ENCODE data around the gene GPR21. TPM values are rescaled to one million over a fixed set of nuclear protein-coding genes. Genes with fewer than 3 reads are reported as not detected.

GPR21 gene
- polyA plus RNA-seq, 1 of the 3 experiments (the other 2 are of a cell fraction), result not detected

GRCh38 chr9:123043081-123043939 lies 9.8 kb downstream of the GPR21 start:
- no peaks in the 10 kb centered on the region; the same call in 1 of the 2 replicates for H3K9me3 ChIP-seq
- no peak overlapping the region for H3K4me3 ChIP-seq (ENCODE audit: low read depth in 2 of 2, low read length in 1 of 2)
- H3K79me2 ChIP-seq (ENCODE audit: insufficient read depth), result no peaks in the 10 kb centered on the region
- no peak overlapping the region for H2AFZ ChIP-seq (ENCODE audit: low read depth)
- no peak overlapping the region for H3K27ac ChIP-seq (ENCODE audit: low read depth in 2 of 2, low read length in 1 of 2)
- WGBS (ENCODE audit: low lambda C conversion rate), result over 99% methylated on average over 5 of the region's 5 CpGs
- DNase-seq, result no peak
- no peaks in the 10 kb centered on the region for H4K20me1 ChIP-seq (ENCODE audit: insufficient read depth)
- no peak overlapping the region for H3K9ac ChIP-seq
- no peak overlapping the region for H3K4me2 ChIP-seq
- H3F3A ChIP-seq (replicated peaks; ENCODE audit: insufficient read depth), result peaks cover 5% of the 10 kb centered on the region
- no peaks in the 10 kb centered on the region for H3K27me3 ChIP-seq (ENCODE audit: insufficient read depth)
- ChIA-PET CTCF (interaction anchor here (0.7 kb wide), 1 partner anchor 89 kb away, joined by 3 read pairs; no protein-coding TSS in a partner anchor), POLR2A (no interaction called here)
- H3K4me1 ChIP-seq (ENCODE audit: control insufficient read depth in 1 of 2, insufficient read depth in 2 of 2, low read depth in 1 of 2, low read length in 1 of 2), result no peaks in the 10 kb centered on the region; a peak in 2 of 4 replicates
- H3K9me2 ChIP-seq, result no peaks in the 10 kb centered on the region
- TF ChIP-seq FOXJ3 (CRISPR knock-in tag; IDR thresholded peaks at IDR 0.05) (no peak), JUND (IDR thresholded peaks at IDR 0.05) (no peak), MEF2A (IDR thresholded peaks at IDR 0.05; ENCODE audit: borderline replicate concordance, low read depth) (no peak), YY1 (IDR thresholded peaks at IDR 0.05; ENCODE audit: low read depth) (no peak), USF1 (IDR thresholded peaks at IDR 0.05; ENCODE audit: borderline replicate concordance, low read depth) (no peak), USF2 (IDR thresholded peaks at IDR 0.05; ENCODE audit: borderline replicate concordance, low read depth, low read length) (no peak), RFX5 (IDR thresholded peaks at IDR 0.05; ENCODE audit: low read length) (no peak), RCOR1 (IDR thresholded peaks at IDR 0.05; ENCODE audit: low read length) (no peak), EP300 (IDR thresholded peaks at IDR 0.05; ENCODE audit: borderline replicate concordance in 1 of 2, low read depth in 1 of 2, low read length in 1 of 2) (no peak), CHD2 (IDR thresholded peaks at IDR 0.05; ENCODE audit: low read length, partially characterized antibody) (no peak), POLR2AphosphoS5 (IDR thresholded peaks at IDR 0.05; ENCODE audit: low read depth, low read length) (no peak)
- peaks cover 21 to 39% of the 10 kb centered on the region in 2 experiments for H3K36me3 ChIP-seq (replicated peaks in 1 of 2; ENCODE audit: control insufficient read depth in 1 of 2, insufficient read depth in 2 of 2, low read length in 1 of 2)

GRCh38 chr9:123044586-123044985 lies 11.1 kb downstream of the GPR21 start:
- peaks cover 21 to 34% of the 10 kb centered on the region in 2 experiments for H3K36me3 ChIP-seq (replicated peaks in 1 of 2; ENCODE audit: control insufficient read depth in 1 of 2, insufficient read depth in 2 of 2, low read length in 1 of 2)
- no peak overlapping the region for H2AFZ ChIP-seq (ENCODE audit: low read depth)
- no peaks in the 10 kb centered on the region for H3K27me3 ChIP-seq (ENCODE audit: insufficient read depth)
- H3K4me3 ChIP-seq (ENCODE audit: low read depth in 2 of 2, low read length in 1 of 2), result no peak overlapping the region
- H3K9me2 ChIP-seq, result no peaks in the 10 kb centered on the region
- no peaks in the 10 kb centered on the region; the same call in 1 of the 2 replicates for H3K9me3 ChIP-seq
- H3K27ac ChIP-seq (ENCODE audit: low read depth in 2 of 2, low read length in 1 of 2), result no peak overlapping the region; a peak in 1 of 4 replicates
- H3K4me2 ChIP-seq, result no peak overlapping the region
- POLR2A ChIA-PET, result no interaction called here
- H3K9ac ChIP-seq, result no peak overlapping the region
- no peak for DNase-seq
- no peaks in the 10 kb centered on the region for H3K79me2 ChIP-seq (ENCODE audit: insufficient read depth)
- H4K20me1 ChIP-seq (ENCODE audit: insufficient read depth), result no peaks in the 10 kb centered on the region
- H3F3A ChIP-seq (replicated peaks; ENCODE audit: insufficient read depth), result peaks cover 12% of the 10 kb centered on the region
- H3K4me1 ChIP-seq (ENCODE audit: control insufficient read depth in 1 of 2, insufficient read depth in 2 of 2, low read depth in 1 of 2, low read length in 1 of 2), result peaks cover 0 to 11% of the 10 kb centered on the region in 2 experiments; a peak in 2 of 4 replicates
- CTCF ChIA-PET, result no interaction called here
- TF ChIP-seq TCF12 (IDR thresholded peaks at IDR 0.05) (peak; percentile 18; the same call in 1 of the 2 replicates), FOXM1 (IDR thresholded peaks at IDR 0.05; ENCODE audit: low read depth) (no peak)
- WGBS (ENCODE audit: low lambda C conversion rate), result 82% methylated on average over 4 of the region's 4 CpGs
